Tibial nerve (tissue), 4 donors: ENCODE data around the gene NRL.

Source experiments
- EP300 ChIP-seq, 2 donors: sonication (generic); formaldehyde crosslinking; IDR thresholded peaks; one replicate each; pipeline ENCODE4 v1.6.1; 2017; ENCODE audit warnings: antibody characterized with exemption in 2 of 2, mild to moderate bottlenecking in 1 of 2
- TF ChIP-seq, protein P1 (sequence below), 5 experiments: fragments of 200-600 bp in 3 of 5; fragments of 450-650 bp in 2 of 5; sonication (generic) in 3 of 5; IDR thresholded peaks; one replicate each; pipeline ENCODE4 v1.5.1; 2016 to 2019; ENCODE audit warnings: antibody characterized with exemption in 5 of 5, mild to moderate bottlenecking in 3 of 5, moderate library complexity in 2 of 5

DNA sequence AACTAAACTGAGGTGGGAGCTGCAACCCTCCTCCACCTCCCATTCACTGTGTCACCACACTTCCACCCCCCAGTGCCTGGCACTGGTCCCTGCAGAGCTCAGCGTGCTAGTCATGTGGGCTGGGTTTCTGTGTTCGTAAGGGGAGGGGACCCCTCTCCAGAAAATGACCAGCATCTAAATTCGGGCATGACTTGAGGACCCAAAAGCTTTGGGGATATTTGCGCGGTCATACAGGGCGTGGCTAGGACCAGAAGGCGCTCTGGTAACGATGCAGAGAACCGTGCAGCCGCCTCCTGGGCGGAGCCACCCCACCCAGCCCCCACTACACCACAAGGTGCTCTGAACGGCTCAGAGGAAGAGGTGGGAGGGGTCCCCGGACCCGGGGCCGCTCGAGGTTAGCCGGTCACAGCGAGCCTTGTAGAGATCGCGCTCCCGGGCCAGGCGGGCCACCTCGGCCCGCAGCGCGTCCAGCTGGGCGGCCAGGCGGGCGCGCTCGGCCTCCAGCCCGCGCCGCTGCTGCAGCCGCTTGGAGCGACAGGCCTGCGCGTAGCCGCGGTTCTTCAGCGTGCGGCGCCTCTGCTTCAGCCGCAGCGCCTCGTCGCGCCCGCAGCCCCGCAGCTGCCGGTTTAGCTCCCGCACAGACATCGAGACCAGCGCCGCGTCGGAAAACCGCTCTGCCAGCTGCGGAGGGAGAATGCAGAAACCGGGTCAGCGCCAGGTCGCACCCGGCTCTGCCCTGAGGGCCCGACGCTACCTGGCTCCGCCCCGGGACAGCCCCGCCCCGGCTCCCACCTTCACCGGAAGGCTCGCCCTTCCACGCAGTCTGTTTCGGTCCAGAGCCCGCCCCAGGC, 33.6 kb downstream of the NRL start:
- TF ChIP-seq, protein P1, sequence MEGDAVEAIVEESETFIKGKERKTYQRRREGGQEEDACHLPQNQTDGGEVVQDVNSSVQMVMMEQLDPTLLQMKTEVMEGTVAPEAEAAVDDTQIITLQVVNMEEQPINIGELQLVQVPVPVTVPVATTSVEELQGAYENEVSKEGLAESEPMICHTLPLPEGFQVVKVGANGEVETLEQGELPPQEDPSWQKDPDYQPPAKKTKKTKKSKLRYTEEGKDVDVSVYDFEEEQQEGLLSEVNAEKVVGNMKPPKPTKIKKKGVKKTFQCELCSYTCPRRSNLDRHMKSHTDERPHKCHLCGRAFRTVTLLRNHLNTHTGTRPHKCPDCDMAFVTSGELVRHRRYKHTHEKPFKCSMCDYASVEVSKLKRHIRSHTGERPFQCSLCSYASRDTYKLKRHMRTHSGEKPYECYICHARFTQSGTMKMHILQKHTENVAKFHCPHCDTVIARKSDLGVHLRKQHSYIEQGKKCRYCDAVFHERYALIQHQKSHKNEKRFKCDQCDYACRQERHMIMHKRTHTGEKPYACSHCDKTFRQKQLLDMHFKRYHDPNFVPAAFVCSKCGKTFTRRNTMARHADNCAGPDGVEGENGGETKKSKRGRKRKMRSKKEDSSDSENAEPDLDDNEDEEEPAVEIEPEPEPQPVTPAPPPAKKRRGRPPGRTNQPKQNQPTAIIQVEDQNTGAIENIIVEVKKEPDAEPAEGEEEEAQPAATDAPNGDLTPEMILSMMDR (IDR thresholded peaks at IDR 0.05) = no peak
- no peak for TF ChIP-seq EP300 (IDR thresholded peaks at IDR 0.05)
